DMS 273 (cell line): ENCODE data around the gene TRMT61A.

Experiments used
- DNase-seq: peaks from one replicate; lab custom pipeline; 2025; ENCODE audit not compliant: unreplicated experiment; lab: John Stamatoyannopoulos, UW

The TRMT61A gene

GRCh38 chr14:103528587-103529382 is at the start of gene TRMT61A:
TRMT61A (plus strand) TSS chr14:103529196; CDS start chr14:103529979, 783 bp downstream.
- DNase-seq = peak; percentile 96

- DNase-seq = no peak
Observed at GRCh38 chr14:103480595-103480994, 48.4 kb upstream of the TRMT61A start.

GRCh38 chr14:103483600-103483999 is 45.4 kb upstream of the TRMT61A start:
- DNase-seq = peak; percentile 90

DNA sequence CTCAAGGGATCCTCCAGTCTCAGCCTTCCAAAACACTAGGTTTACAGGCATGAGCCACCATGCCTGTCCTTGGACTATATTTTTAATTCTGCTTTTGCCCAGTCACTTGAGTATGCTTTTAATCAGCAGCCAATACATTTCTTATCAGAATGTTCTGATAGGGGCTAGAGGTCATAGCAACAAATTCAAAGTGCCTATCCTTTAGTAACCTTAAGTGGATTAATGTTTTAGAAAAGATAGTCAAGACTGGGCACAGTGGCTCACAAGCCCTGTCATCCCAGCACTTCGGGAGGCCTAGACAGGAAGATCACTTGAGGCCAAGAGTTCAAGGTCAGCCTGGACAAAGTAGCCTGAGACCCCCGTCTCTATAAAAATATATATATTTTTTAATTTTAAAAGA is 43.5 kb upstream of the TRMT61A start:
- no peak for DNase-seq

GRCh38 chr14:103488071-103488470 is 40.9 kb upstream of the TRMT61A start:
- peak; percentile 87 for DNase-seq

DNA sequence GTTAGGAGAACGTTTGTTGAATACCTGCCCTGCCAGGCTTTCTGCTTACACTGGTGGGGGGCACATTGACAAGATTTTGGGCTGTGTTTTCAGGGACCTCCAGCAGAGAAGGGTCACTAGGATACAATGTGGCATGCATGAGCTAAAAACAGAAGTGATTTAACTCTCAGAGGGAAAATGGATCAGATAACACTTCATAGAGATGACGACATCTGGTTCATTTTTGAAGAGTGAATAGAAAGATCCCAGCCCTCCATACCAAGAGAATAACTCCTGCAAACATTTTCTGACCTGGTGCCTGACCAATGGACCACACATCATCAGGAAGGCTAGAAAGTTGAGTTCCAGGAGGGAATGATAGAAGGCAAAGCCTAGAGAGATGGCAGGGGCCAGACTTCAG is 40.0 kb upstream of the TRMT61A start:
- DNase-seq = peak; percentile 69

- DNase-seq = no peak
Observed at GRCh38 chr14:103489621-103490020, 39.4 kb upstream of the TRMT61A start.

DNA sequence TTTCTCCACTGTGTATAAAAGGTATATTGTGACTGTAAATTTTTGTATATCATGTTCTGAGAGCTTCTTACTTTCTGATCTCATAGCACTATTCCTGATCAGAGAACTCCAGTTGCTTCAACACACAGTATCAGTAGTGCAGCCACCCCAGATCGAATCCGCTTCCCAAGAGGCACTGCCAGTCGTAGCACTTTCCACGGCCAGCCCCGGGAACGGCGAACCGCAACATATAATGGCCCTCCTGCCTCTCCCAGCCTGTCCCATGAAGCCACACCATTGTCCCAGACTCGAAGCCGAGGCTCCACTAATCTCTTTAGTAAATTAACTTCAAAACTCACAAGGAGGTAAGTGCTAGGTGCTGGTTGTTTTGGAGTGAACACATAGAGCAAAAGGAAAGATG is 37.3 kb upstream of the TRMT61A start:
- no peak for DNase-seq

GRCh38 chr14:103492156-103492925 is 36.7 kb upstream of the TRMT61A start:
- DNase-seq = no peak

- no peak for DNase-seq
Observed at GRCh38 chr14:103495854-103496253, 33.1 kb upstream of the TRMT61A start.

- DNase-seq = no peak
Observed at GRCh38 chr14:103496776-103497175, 32.2 kb upstream of the TRMT61A start.

DNA sequence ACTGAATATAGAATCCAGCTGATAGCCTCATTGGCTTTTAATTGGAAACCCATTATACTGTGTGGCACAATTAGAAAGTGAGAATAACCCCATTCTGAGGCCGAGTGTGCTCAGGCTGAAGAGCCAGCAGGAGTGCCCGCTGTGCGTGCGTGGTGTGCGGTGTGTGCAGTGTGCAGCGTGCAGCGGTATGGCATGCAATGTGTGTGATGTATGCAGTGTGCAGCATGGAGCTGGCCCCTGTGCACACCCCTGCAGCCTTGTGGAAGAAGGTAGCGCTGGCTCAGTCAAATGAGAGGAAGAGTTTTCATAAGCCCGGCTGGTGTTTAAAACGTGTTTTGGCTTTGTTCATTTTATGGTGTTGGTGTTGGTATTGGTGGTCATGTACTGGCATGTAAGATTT is 29.3 kb upstream of the TRMT61A start:
- DNase-seq = no peak

DNA sequence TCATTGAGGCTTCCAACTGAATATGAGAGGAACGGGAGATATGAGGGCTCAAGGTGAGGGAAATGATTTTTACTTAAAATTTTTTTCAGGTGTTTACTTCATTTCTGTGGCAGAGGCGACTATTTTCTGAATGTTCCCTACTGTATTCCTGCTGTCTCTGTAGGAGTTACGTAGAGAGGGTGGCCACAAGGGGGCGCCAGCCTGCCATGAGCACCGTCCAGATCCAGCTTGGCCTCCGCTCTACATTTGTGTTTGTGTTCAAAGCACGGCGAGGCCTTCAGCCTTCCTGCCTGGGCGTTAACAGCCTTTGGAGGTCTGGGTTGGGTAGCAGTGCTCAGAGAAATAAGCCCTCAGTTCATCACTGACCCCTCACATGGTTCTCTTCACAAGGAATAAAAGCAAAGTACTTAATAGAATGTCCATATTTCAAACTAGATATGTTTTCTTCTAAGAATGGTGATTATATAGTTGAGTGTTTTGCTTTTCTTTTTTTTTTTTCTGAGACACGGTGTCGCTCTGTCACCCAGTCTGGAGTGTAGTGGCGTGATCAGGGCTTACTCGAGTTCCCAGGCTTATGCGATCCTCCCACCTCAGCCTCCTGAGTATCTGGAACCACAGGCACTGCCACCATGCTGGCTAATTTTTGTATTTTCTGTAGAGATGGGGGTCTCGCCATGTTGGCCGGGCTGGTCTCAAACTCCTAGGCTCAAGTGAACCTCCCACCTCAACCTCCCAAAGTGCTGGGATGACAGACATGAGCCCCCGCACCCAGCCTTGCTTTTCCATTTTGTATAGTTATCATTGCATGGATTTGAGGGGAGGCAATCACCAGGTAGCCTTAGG is 28.6 kb upstream of the TRMT61A start:
- DNase-seq = peak; percentile 94

DNA sequence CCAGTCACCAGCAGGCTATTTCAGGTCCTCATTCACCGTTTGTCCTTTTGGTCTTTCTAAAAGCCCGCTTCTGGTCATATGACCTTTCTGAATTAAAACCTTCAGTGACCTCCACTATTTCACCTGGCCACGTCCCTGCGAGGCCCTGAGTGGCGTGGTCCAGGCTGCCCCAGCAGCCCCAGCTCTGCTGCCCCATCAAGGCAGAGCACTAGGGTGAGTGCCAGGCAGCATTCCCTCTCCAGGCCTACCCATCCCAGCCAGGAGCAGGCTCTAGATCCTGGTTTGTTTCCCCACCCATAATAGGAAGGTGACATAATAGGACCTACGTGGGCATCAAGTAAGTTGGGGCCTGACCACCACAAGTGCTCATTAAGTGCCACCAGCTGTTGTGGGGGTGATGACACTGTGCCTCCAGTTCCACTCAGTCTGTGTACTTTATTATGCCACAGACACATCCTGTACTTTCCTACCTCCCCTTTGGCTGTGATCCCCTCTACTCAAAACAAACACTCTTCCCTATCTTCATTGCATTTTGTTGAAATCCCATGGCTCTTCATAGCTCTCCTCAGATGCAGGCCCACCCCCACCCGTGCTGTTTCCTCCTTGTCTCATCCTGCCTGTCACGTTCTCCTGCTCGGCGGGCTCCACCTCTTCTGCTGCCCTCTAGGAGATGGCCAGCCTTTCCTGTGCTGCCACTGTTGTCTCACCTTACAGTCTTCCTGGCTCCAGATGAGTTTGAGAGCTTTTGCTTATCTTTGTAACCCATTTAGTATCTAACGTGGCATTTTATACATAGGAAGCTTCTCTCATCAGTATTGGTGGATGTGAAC is 27.7 kb upstream of the TRMT61A start:
- no peak for DNase-seq

GRCh38 chr14:103501921-103502669 is 26.9 kb upstream of the TRMT61A start:
- DNase-seq = no peak

GRCh38 chr14:103502877-103503276 is 26.1 kb upstream of the TRMT61A start:
- no peak for DNase-seq

GRCh38 chr14:103503296-103503695 is 25.7 kb upstream of the TRMT61A start:
- no peak for DNase-seq

DNA sequence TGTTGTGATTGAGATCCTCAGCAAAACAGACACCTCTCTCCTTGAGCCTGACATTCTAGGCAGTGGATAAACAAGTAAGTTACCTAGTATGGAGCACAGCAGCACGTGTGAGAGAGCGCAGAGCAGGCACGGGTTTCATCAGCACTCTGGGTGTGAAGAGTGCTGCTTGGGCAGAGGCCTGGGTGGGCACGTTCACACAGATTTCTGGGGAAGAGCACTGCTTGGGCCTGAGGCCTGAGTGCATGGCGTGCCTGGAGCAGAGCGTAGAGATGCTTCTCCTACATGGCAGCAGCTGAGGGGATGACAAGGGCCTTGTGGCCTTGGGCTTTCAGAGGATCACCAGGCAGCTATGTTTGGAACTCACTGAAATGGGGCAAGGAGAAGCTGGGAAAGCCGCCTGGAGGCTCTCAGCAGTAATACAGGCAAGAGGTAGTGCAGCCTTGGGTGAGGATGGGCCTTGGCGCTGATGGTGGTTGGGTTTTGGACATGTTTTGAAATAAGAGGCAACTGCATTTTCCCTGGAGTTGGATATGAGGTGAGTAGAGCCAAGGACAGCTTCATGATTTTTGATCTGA is 23.9 kb upstream of the TRMT61A start:
- no peak for DNase-seq

- DNase-seq = no peak
Observed at GRCh38 chr14:103507751-103508150, 21.2 kb upstream of the TRMT61A start.
